SKM-1 treated with dmso at 0.1 percent for 144 hours (cell line): ENCODE results near the gene CCSER1.
"Not testable (repeated sequence)": the region's sequence is repeated elsewhere in the genome, so short reads cannot be mapped to it uniquely, and the experiment has no call there.

Experiments used
- DNase-seq: peaks from one replicate; lab custom pipeline; 2025; ENCODE audit not compliant: unreplicated experiment; lab: John Stamatoyannopoulos, UW

CCSER1 gene

DNA sequence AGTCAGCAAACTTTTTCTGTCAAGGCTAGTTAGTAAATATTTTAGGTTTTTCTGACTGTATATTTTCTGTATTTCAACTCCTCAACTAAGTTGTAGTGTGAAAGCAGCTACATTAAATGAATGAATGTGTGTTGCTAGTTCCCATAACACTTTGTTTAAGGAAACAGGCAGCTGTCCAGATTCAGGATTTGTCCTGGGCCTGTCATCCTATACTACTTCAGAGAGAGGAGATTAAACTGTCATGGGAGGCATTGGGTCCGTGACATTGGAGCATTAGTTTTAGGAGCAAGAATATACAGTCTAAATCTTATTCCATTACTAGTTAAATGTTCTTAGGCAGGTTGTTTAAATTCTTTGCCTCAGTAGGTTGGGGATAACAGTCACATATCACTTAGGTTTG lies 516.0 kb downstream of the CCSER1 start:
- no peak for DNase-seq

DNA sequence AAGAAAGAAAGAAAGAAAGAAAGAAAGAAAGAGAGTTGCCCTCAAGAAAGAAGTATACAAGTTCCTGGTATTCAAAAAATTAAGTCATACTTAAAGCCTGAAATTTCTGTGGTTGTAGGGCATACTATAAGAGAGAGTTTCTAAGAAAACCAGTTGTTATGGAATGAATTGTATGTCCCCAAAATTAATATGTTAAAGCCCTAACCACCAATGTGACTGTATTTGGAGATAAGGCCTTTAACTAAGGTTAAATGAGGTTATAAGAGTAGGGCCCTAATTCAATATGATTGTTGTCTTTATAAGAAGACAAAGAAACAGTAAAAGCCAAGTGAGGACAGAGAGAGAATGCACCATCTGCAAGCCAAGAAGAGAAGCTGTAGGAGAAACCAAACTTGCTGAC lies 521.1 kb downstream of the CCSER1 start:
- no peak for DNase-seq

DNA sequence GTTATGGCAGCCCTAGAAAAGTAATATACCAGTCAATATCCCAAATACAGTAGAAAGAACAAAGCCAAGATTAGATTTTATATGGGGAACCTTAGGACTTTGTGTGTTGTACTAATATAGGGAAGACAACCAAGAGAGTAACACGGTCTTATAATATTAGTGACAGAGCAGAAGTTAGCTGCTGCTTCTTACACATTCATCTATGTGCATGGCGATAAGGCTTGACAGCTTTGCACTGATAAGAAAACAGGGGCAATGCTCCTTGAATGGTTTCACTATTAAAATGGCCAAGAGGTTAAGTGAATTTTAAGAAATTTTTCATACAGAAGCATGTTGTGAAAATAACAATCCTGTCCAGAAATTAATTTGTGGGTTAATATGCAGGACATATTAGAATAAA lies 521.6 kb downstream of the CCSER1 start:
- no peak for DNase-seq

DNA sequence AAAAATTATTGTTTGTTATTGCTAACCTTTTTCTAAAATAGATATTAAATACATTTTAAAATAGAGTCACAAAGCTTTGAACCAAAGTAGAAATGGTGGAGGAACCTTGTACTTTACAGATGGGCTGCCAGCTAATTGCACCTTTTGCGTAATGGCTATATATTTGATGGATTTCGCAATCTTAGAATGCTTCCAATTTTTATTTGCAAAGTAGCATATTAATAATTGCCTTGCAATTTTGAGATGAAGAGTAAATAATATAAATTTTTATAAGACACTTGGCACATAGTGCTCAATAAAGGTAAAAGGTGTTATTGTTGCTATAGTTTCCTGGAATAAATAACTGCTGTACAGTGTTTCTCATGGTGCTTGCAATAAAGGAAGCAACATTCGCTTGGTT lies 533.5 kb downstream of the CCSER1 start:
- DNase-seq: no peak

- no peak for DNase-seq
Observed at GRCh38 chr4:90670183-90670582, 543.0 kb downstream of the CCSER1 start.

DNA sequence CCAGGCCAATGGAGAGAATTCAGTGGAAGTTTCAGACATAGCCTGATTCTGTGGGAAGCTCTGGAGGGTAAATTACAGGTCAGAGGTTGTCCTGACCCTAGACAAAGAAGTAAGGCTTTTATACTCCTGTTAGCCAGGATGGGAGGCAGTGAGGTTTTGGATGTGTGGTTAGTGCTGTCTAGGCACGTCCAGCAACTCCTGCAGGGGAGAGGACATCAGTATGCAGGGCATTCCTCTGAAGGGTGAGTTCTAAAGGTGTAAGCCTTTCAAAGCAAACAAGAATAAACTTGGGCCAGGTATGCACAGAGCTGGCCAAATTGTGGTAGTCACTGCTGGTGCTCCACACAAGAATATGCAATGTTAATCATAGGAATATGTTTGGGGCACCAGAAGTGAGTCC lies 562.5 kb downstream of the CCSER1 start:
- DNase-seq: no peak

DNA sequence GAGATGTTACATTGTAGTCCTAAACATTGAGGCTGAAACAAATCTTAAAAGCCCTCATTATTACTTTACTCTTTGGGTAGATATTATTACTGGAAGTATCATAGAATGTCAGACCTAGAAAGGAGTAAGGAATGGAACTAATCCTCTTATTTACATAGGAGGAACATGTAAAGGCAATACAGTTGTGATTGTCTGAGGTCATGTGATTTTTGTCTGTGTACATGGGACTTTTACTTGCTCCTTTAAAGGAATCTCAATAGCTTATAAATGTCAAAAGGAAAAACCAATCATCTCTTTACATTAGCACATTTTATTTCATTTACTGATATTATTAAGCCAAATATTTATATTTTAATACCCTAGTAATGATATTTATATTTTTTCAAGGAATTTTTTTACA lies 568.2 kb downstream of the CCSER1 start:
- no peak for DNase-seq

- DNase-seq: not testable (repeated sequence)
Observed at GRCh38 chr4:90705501-90705900, 578.3 kb downstream of the CCSER1 start.

DNA sequence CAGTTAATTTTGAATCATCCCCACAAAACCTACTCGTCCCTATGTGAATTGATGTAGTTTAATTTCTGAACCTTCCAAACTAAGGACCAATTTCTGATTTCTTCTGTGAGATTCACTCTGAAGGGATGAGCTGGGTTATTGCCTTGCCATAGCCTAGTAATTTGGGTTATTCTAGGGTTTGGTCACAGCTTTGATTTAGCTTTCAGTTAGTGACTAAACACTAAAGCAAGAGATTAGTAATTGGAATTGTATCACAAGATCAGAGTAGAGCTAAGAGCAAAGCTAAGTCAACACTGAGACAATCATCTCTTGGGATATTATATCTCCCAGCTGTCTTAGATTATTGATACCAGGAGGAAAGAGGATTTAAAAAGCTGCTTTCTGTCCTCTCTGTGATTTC lies 588.0 kb downstream of the CCSER1 start:
- no peak for DNase-seq

DNA sequence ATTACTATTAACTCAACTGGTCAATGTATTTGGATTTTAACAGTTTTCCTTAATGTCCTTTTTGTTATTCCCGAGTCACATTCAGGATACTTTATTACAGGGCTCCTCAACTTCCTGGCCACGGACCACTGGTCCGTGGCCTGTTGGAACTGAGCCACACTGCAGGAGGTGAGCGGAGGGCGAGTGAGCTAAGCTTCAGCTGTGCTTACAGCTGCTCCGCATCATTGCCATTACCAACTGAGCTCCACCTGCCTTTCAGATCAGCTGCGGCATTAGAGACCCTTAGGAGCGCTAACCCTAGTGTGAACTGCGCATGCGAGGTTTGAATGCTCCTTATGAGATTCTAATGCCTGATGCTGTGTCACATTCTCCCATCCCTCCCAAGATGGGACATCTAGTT lies 591.7 kb downstream of the CCSER1 start:
- no peak for DNase-seq

DNA sequence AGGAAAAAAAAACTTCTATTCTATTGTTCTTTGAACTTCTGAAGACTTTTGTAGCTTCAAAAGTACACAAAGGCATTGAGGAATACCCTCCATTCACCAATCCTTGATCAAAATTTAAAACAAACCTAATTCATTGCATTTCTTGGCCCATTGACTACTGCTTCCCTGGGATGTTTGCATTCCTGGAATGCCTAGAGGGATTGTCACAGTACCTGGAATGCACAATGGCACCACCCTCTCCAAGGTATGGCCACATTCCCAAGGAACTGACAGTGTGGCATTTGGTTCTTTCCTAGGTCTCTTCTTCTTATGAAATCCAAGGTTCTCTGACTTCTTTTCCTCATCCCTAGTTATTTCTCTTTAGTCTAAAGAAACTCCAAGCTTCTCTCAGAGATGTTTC lies 600.7 kb downstream of the CCSER1 start:
- DNase-seq: no peak

- no peak for DNase-seq
Observed at GRCh38 chr4:90730752-90731151, 603.6 kb downstream of the CCSER1 start.

DNA sequence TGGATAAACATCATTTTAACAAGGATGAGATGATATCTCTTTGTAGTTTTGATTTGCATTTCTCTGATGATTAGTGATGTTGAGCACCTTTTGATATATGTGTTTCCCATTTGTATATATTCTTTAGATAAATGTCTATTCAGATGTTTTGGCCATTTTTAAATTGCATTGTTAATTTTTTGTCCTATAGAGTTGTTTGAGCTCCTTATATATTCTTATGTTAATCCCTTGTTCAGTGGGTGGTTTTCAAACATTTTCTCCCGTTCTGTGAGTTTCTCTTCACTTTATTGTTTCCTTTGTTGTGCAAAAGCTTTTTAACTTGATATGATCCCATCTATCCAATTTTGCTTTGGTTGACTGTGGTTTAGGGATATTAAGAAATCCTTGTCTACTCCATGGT lies 606.0 kb downstream of the CCSER1 start:
- DNase-seq: no peak

- no peak for DNase-seq
Observed at GRCh38 chr4:90745176-90745575, 618.0 kb downstream of the CCSER1 start.

- DNase-seq: no peak
Observed at GRCh38 chr4:90753068-90753467, 625.9 kb downstream of the CCSER1 start.

- no peak for DNase-seq
Observed at GRCh38 chr4:90757534-90758060, 630.4 kb downstream of the CCSER1 start.

GRCh38 chr4:90760059-90760458 lies 632.9 kb downstream of the CCSER1 start:
- DNase-seq: no peak

GRCh38 chr4:90766837-90767236 lies 639.6 kb downstream of the CCSER1 start:
- DNase-seq: no peak

DNA sequence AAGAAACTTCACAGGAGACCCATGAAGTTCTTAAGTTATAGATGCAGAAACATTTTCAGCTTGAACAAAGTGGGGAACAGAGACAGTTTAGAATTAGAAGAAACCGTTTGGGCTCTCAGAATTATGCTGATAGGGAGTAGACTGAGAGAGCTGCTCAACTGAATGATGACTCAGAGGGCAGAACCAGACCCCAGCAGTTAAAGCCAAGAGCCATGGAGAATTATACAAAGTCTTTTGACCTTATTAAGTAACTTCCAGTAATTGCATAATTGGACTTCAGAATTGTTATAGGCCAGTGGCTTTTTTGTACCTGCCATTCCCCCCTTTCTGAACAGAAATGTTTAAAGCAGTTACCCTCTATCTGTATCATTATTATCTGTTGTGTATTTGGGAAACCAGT lies 642.1 kb downstream of the CCSER1 start:
- DNase-seq: no peak

GRCh38 chr4:90780193-90780592 lies 653.0 kb downstream of the CCSER1 start:
- DNase-seq: no peak

DNA sequence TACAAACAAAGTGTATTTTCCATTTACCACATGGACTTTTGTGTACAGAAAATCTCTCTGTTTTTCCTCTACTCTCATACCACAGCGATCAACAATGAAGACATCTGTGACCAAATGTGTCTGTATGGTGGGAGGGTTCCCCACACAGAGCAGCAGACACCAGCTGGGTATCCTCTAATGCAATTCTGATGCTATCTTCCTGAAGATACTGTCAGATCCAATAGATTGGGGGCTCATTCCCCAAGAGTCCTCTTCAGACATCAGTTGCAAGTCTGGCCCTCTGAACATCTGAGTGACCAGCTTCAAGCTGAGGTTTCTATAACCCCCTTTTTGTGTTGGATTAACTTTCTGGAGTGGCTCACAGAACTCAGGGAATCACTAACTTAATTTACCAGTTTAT lies 659.4 kb downstream of the CCSER1 start:
- no peak for DNase-seq

DNA sequence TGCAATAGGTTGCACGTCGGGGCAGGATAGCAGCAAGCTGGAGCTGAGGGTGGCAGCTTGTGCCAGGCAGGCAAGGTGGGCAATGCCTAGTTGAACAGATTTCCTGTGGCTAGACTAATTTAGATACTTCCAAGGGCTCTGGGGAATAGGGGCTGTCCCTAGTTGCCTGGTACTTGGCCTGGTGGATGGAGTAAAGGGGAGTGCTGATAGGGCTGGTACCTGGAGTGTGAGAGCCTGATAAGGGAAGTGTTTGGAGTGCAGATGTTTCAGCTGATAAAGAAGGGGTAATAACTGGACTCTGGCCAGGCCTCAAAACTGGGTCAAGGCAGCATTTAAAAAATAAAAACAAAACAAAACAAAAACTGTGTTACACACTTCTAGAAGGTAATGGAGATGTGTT lies 665.5 kb downstream of the CCSER1 start:
- no peak for DNase-seq

DNA sequence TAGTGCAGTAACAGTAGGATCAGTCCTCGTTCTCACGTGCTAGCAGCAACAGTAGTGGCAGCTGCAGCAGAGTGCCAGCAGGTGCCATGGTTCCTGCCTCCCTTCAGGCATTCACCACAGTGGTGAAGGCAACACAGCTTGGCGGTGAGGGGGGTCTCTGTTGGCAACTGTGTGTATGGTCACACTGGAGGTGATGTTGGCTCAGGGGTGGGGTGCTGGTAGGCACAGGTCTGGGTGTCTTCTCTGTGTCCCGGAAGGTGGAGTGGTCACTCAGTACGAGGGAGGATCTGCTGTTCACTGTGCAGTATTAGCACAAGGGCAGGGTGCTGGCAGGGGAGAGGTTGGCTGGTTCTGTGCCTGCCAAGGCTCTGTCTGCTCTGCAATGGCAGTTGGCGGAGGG lies 671.8 kb downstream of the CCSER1 start:
- no peak for DNase-seq

- DNase-seq: no peak
Observed at GRCh38 chr4:90799895-90800294, 672.7 kb downstream of the CCSER1 start.
